Renal cortical epithelial cell (primary cell): ENCODE data around the gene ICOS. TPM values are rescaled to one million over a fixed set of nuclear protein-coding genes. Genes with fewer than 3 reads are reported as not detected.

Experiments
- DNase-seq: peaks from one replicate; pipeline ENCODE4 v3.0.0-alpha.2; 2011; ENCODE audit warnings: low read depth
- total RNA-seq: library from RNA; depleted of rRNA; stranded (reverse); fragments of >200 nt; gene quantifications from 2 replicates; pipeline ENCODE4 v1.2.3, GENCODE V29; 2014

The ICOS gene, protein sequence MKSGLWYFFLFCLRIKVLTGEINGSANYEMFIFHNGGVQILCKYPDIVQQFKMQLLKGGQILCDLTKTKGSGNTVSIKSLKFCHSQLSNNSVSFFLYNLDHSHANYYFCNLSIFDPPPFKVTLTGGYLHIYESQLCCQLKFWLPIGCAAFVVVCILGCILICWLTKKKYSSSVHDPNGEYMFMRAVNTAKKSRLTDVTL
- total RNA-seq: not detected in 2 replicates

DNA sequence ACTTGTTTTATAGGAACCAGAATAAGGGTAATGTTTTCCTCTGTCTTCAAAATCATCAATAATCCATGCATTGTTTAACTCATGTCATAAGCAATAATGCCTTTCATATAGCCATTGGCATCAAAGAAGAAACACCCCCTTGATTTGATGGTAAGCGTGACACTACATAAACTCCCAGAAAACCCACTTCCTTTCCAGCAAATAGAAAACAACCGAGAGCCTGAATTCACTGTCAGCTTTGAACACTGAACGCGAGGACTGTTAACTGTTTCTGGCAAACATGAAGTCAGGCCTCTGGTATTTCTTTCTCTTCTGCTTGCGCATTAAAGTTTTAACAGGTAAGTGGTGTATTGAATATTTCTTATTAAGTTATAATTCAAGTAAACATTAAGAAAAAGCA, at the start of gene ICOS:
TSS of gene ICOS (plus strand) at position 229 of the 400 bp plus-strand sequence. CDS start at position 281, 52 bp downstream.
- DNase-seq: no peak

DNA sequence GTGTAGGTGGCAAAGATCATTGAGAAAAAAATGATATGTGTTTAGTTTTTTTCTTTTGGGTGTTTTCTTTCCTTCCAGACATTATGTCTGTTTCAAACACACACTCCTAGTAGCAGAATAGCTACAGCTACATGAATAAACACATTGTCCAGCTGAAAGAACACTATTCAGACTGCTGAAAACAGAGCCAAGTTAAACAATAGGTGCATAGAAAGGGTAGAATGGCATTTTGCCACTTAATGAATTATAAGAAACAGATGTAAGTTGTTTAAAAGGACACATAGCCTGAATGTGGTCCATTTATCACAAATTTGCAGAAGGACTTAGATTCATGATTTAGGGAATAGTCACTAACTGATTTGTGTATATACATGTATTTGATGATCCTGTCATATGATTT, 48.9 kb upstream of the ICOS start:
- no peak for DNase-seq

DNA sequence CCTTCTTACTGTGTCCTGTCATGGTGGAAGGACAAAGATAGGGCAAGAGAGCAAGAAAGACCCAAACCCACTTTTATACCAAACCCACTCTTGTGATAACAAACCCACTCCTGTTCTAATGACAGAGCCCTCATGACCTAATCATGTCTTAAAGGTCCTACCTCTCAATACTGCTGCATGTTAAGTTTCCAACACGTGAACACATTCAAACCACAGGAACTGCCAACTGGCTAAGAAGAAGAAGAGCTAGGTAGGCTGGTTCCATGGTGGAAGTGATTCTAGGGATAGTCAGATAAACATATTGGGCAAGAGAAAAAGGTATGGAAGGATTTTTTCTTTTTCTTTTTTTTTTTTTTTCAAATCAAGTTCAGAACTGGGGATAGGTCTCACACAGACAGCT, 47.0 kb upstream of the ICOS start:
- no peak for DNase-seq

DNA sequence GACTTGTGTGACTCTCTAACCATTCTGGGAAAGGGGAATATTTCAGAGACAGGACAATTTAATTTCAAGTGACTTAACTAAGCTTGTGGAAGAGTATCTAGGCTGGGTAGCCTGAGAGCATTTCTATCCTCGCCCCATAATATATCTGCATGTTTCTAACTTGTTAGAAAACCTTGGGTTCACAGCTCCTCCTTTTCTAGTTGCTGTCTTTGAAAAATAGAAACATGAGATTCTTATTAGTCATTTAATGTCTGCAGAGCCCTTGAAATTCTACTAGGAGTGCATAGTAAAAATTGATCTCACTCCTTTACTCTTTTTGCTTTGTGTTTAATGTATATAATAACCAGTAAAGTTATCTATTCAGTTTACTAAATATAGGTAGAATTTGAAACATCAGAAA, 46.6 kb upstream of the ICOS start:
- DNase-seq: no peak

DNA sequence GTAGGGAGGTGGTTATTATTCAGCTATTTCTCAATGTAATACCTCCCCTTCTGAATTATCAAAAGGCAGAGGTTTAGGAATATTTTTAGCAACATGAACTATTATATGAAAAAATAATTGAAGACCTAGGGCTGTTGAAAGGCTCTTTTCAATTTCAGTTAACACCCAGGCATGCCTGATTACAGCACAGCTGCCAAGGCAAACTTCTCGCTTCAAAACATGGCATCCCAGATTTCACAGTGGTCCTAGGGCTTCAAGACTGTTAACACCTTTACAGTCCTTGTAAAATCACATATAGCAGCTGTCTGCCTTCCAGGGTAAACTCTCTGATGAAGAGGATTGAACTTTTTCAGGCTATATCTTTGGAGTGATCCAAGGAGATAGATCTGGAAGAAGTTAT, 45.8 kb upstream of the ICOS start:
- no peak for DNase-seq

DNA sequence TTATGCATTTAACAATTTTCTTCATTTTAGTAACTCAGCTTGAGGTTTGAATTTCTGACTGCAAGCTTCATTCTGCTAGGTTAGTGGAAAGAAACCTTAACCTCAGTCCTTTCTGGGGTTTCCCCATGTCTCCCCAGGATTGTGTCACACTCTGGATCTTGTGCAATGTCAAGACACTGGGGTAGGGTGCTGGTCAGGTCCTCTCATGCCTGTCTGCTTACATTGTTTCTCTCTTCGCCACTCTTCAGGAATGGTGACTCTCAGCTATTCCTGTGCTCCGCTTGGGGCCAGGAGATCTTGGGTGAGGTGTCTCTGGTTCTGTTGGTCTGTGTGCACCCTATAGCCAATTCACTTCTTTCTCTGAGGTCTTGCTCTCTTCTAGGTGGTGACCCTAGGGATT, 45.1 kb upstream of the ICOS start:
- DNase-seq: peak; percentile 43

DNA sequence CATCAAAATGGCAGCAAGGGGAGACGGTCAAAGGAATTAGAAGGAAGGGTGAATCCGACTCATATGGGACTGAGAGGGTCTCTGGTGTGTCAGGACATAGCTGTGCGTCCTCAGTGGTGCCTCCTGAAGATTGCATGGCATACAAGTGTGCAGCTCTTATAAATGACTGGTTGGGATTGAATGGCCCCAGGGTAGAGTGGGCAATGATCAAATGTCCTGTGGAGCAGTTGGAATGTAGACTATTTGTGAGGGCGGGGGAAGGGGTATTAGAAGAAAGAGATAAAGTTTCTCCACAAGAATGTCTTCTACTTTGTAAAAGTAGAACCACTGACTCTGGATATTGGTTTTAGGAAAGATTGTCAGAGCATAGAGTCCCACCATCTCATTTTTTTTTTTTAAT, 44.4 kb upstream of the ICOS start:
- no peak for DNase-seq

DNA sequence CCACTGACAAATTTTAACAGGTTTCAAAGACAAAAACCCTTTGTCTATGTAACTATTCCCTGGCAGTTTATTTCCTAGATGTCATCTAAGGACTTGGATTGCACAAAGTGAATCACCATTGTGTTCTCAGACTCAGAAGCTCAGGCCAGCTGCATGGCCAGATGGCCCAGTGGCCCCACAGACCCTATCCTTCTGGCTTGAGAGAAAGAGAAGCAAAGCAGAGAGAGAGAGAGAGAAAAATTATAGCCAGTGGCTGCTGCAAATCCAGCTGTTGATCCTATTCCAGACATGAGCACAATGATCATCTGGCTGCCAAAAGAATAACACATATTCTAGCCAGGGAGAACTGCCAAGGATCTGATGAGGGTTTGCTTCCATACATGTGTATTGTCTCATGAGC, 43.2 kb upstream of the ICOS start:
- no peak for DNase-seq

DNA sequence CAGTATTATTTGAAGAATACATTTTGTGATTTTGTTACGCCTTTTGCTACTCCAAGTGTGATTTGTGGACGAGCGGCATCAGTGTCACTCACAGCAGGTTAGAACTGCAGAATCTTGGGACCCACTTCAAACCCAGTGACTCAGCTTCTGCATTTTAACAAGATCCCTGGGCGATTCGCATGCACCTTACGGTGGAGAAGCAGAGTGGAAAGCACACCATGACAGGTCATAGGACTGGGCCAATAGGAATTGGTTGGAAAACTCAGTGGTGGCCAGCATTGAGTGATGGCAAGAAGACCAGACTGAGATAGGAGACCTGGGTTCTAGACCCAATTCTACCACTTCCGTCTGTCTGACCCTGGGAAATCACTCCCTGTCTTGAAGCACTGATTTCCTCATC, 42.7 kb upstream of the ICOS start:
- no peak for DNase-seq

DNA sequence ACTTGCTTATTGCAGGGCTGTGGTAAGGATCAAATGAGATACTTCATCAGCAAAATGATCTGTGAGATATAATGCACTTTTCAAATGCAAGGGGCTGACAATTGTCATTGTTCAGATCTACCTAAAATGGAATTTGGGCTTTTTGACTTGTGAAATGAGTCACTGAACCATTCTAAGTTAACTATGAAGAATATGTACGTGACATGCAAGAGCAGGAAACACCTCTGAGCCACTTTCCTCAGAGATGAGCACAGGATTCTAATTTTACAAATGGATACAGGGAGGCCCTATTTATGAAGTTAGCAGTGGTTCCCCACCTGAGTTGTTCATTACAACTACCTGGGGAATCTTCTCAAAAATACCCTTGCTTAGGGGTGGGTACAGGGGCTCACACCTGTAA, 42.3 kb upstream of the ICOS start:
- DNase-seq: no peak

DNA sequence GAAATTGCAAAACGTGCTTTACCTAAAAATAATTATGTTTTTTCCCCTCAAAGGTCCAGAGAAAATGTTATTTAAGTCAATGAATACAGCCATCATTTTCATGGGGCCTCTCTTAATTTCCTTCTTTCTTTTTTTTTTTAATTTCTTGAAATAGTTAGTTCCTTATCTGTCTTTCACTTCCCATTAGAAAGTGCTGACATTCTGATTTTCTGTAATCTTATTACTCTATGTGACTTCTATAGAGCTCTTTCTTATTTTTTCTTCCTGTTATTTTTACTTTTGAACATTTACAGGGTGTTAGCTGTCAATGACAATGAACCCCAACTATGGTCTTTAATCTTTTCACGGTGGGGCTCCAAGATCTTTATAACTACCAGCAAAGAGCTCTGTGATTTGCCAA, 39.0 kb upstream of the ICOS start:
- DNase-seq: no peak

DNA sequence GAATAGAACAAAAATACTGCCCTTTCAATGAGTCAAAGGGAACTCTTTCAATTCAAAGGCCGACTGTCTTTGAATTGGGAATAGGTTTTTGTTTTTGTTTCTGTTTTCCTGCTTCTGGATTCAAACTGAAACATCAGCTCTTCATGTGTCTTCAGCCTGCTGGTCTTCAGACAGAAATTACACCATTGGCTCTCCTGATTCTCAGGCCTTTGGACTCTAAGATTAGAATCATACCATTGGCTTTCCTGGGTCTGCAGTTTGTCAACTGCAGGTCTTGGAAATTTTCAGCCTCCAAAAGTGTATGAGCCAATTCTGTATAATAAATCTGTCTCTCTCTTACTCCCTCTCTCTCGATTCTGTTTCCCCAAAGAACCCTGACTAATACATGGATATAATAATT, 37.9 kb upstream of the ICOS start:
- DNase-seq: no peak

DNA sequence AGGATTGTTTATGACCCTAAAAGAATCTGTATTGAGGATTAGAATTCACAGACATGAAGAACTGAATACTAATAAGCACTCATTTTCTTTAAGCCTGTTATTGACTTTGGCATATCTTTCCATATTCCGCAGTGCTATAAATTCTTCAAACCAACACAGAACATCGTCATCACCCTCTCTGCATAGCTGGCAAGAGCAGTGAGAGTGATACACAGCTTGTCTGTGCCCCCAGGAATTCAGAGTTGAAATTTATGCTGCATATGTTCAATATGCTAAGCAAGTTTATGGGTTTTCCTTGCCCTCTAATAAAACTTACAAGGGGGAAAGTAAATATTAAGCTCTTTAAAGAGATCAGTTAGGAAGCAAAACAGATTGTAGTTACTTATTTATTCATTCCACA, 36.3 kb upstream of the ICOS start:
- DNase-seq: no peak

DNA sequence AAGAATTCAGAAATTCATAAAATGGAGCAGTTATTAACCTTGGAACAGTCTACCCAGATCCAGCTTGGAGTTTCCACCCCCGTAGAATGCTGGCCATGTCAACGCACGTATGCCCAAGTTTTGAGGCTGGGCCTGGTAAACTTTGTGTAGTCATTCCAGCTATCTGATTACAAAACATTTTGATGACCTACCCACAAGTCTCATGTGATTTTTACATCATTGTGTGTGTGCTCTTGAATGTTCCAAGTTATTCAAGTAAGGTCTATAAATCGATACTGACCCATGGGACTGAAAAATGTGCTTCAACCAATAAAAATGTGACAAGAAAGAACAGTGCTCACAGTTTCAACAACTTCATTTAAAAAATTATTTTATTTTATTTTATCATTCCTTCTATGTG, 32.5 kb upstream of the ICOS start:
- DNase-seq: no peak

DNA sequence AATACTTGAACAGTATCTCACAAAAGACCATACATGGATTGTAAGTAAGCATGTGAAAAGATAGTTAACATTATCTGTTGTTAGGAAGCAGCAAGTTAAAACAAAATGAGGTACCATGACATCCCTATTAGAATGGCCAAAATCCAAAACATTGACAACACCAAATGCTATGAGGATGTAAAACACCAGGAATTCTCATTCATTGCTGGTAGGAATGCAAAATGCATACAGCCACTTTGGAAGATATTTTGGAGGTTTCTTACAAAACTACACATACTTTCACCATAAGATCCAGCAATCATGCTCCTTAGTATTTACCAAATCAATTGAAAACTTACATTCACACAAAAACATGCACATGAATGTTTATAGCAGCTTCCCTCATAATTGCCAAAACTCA, 30.9 kb upstream of the ICOS start:
- no peak for DNase-seq

DNA sequence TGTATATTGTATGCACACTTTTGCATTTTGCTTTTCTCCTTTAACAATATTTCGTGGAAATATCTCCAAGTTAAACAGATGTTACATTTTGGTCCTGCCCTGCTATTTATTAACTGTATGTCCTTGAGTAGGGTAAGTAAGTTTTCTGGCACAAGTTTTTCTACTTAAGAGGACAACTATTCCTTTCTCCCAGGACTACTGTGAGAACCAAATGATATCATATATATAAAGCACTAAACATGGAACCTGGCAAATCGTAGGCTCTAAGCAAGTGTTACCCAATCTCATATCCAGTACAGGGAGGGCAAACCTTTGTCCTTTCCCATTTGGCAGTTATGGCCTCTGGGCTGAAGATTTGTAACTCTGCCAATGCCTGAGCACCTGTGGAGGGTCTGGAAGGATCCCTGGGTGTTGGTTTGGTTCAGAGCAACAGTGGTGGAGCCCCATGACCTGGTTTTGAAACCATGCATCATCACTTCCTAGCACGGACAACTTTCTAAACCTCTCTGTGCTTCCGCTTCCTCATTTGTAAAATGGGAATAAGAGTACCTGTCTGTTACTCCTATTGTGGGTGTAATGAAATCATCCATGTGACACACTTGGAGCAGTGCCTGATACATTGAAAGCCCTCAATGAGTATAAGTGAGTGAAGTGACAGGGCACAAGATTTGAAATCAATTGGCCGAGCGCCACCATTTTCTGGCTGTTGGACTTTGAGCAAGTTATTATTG, 28.3 kb upstream of the ICOS start:
- DNase-seq: no peak

DNA sequence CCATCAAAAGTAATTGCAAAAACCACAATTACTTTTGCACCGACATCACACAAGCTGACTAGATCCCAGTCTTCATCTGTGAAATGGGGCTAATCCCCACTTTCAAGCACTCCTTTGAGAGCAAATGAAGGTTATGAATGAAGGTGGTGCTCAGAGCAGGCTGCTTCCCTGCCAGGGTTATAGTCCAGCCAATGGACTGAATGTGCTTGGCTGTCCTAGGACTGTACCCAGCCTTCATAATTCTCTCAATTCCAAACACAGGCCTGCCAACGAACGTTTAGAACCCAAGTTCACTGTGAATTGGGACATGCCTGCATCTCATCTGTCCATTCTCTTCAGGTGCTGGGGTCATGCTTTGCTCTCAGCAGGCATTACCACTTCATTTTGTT, 27.8 kb upstream of the ICOS start:
- no peak for DNase-seq

DNA sequence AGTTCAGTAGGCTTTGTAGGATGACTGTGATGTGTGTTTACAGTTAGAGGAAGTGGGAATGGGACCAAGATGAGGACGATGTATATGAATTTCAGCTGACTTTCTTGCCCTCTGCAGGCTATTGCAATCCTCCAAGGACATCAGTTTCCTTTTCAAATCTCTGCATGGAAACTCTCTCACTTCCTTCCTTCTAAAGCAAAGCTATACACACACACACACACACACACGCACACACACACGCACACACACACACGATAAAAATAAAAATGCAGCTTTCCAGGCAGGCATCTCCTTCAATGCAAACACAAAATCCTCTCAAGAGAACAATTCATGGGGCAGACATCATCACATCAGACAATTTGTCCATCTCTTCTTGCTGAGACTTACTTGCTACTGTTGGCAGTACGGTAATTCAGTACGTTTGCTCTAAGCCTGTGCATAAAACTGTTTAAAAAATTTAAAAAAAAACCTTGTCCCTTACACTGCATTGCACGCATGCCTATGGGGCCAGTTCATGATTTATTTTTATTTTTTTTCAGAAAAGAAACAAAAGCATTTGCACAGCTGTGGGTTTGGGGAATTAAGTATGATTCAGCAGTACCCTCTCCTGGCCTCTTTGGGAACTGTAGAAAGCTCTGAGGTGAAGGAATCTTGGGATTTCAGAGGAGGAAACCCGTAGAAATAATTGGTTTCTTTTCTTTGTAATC, 27.1 kb upstream of the ICOS start:
- DNase-seq: peak; percentile 47

DNA sequence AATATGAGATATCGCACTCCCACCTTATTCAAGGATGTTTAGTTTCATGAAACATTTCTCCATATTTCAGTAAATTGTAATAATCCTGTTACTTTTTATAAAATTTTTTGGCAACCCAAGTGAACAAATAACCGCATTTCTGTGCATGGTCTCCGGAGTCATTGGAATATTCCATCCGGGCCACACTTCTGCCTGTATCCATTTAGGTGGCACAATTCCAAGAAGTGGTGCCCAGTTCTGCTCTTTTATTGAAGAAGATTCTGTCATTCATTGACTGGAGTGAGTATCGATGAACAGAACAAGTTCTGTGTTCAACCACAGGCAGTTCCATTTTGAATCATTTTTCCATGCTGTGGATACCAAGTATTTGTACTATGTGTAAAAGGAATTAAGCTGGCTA, 26.6 kb upstream of the ICOS start:
- no peak for DNase-seq

DNA sequence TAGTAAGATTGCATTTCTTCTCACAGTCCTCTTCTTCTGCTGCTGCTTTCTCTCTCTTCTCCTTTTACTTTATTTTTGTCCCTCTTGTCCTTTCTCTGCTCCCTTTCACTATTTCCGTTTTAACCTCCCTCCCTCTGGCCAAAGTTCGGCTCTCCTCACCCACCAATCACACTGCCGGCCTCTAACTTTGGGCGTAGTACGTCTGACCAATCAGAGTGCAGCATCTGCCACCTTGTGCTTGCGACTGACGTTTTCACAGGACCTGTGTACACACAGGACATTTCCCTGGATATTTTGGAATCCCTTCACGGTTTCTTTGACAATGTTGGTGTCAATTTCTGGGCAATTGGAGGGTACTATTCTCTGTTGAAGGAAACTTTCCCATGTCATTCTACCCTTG, 22.6 kb upstream of the ICOS start:
- no peak for DNase-seq

DNA sequence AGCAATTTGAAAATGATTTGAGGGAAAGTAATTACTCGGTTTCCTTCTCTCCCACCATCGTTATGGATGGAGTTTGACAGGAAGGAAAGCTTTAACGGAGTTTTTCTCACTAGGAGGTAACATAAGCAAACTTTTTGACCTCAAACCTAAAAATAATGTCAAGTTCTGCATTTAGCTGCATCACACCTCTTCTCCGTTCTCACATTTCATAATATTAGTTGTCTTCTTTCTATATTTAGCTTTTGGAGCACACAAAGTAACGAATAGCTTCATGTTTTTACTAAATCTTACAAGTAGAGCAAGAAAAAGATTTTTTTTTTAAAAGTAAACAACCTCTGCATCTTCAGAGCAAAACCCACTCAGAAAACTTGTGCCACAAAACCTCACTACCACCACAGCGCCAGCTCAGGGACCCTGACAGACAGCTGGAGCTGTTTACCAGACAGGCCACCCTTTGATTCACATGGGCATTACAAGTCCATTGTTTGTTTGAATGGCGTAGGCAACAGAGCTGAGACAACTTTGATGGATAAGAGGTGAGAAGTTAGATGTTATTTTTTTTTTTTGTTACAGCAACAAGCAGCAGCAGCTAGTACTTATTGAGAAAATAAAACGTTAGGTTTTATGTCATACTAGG, 21.9 kb upstream of the ICOS start:
- no peak for DNase-seq

DNA sequence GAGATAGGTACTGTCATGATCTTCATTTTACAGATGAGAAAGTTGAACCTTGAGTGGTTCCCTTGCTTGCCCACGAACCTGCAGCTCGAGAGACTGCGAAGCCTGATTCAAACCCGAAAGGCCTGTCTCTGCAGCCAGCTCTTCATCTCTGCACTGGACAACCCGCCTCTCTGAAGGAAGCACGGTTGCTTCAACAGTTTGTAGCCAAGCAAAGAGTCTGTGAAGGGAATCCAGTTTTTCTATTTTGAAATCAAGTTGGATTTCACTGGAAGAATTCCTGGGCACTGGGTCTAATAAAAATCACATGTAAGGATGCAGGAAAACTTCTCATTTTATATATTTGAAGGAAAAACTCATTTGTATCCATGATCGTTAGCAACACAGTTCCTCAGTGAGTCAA, 21.3 kb upstream of the ICOS start:
- DNase-seq: no peak

DNA sequence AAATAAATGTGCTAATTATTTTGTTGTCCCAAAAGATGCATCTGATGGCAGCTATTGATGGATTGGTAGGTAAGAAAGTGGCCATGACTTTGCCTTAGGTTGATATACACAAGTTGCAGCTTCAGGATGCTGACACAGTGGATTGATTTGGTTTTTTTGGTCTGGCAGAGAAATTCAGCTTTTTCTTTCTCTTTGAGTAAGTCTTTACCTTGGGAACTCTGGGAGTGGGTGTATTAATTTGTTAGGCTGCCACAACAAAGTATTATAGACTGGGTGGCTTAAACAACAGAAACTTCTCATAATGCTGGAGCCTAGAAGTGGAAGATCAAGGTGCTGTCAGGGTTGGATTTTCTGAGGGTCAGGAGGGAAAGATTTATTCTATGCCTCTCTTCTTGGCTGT, 19.8 kb upstream of the ICOS start:
- no peak for DNase-seq
